Bone marrow (tissue), 2 donors: ENCODE results near the gene EP300.

Experiments
- DNase-seq, 2 donors: peaks; one replicate each; lab custom pipeline; 2025; lab: John Stamatoyannopoulos, UW

The EP300 gene

DNA sequence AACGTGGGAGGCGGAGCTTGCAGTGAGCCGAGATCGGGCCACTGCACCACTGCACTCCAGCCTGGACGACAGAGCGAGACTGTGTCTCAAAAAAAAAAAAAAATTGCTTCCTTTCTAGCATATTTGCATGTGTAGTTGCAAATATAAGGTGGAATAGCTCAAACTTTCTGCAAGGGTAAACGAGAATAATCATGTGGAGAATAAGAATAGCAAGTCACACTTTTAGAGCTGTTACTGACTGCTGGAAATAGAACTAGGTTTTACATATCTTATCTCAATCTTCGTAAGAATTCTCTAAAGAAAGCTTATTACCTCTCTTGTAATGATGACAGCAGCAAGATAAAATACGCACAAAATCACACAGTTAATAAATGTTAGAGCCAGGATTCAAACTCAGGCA, 114.3 kb downstream of the EP300 start:
- DNase-seq = no peak

DNA sequence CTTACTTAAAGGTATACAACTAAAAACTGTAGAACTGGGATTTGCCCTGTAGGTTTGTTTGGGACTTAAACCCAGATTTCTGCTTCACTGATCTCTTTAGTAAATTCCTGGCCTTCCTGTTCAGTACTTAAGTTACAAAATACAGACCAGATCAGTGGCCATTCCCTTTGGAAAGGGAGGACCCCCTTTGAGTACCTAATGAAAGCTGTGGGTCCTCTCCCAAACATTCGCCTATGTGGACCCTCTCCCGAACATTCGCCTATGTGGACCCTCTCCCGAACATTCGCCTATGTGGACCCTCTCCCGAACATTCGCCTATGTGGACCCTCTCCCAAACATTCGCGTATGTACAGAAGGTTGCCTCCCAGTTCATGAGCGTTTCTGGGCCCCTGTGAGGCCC, 123.0 kb downstream of the EP300 start:
- DNase-seq = no peak

DNA sequence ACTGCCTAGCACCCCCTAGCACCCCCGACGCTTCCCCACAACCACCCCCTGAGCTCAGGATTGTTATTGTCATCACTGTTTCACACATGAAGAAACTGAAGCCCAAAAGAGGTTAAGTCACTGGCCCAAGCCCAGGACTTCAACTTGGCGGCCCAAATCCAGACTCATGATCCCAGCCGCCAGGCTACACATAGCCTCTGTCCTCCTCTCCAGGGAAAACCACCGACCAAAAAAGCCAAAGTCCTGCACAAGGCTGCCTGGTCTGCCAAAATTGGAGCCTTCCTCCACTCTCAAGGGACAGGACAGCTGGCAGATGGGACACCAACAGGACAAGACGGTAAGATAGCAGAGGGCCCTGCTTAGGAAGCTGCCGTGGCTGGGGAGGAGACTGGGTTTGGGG, 123.5 kb downstream of the EP300 start:
- no peak for DNase-seq

DNA sequence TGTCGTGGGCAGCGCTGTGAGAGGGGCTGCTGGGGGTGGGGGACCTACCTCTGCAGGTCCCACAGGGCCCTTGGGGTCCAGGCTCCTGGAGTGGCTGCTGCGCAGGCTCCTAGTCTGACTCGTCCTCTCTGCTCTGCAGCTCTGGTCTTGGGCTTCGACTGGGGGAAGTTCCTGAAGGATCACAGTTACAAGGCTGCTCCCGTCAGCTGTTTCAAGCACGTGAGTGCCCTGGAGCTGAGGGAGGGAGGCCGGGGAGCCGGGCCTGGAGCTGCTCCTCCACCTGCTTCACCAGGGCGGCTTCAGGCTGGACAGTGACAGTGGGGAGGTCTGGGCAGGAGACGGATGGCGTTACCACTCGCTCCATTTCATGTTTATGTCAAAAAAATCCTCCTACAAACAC, 124.6 kb downstream of the EP300 start:
- DNase-seq = no peak

DNA sequence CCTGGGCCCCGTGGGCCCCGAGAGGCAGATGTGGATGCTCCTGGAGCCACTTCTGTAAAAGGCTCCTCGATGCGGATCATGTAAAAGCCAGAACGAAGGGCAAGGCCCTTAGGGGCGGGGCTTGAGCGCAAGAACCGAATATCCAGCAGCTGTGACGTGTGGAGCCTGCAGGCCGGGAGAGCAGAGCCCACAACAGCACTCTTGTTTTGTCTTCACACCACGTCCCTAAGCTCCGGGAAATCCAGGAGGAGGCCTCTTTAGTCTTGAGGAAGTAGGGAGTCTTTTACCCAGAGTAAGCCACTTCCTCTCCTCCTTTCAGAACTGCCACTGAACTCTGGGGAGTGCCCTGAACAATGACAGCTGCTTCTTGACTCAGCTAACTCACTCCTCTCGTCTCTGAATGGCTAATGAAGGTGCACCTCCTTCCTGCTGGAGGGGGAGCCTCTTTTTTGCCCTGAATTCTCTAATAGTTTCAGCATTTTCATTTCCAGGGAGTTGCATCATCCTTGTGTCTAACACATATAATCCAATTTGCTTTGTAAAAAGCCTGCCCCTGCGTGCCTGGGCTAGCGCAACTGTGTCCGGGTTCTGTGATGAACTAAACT, 125.3 kb downstream of the EP300 start:
- DNase-seq = peak; percentile 34 to 95

DNA sequence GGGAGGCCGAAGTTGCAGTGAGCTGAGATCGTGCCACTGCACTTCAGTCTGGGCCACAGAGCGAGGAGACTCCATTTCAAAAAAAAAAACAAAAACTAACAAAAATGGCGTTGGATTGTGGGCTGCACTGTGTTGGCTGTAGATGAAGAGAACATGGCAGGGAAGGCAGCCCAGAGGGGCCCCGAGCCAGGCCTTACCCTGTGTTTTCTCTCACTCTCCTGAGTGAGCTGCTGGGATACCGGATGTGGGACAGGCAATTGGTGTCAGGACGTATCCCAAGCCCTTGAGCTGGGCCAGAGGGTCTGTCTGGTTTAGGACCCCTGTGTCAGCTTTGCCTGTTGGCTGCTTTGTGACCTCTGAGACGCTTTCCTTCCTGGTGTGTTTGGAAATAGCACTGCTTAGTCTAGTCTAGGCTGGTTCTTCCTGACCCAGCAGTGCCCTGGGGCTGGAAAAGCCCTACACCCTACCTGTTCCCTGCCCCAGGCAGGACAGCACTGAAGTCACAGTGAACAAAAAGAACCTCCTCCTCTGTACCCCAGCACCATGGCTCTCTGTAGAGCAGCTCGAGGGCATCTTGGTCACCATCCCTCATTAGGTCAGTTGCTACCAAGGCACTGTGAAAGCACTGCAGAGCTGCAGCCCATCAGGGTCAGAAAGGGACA, 130.6 kb downstream of the EP300 start:
- DNase-seq = no peak

DNA sequence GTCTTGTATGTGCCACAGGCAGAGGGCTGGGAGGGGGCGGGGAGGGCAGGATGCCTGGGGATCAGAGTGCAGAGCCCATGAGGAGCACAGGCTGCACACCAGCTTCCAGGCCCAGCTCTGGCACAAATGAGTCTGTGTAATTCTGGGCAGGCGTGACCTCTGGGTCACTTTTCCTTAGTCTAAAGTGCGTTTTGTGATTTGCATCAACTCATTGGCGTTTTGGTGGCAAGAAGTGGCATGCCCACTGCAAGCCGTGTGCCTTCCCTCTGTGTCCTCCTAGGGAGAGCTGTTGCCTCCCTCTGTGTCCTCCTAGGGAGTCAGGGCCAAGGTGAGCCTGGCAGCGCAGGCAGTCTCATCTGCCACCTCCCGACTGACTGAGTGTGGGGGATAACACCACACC, 131.1 kb downstream of the EP300 start:
- no peak for DNase-seq

DNA sequence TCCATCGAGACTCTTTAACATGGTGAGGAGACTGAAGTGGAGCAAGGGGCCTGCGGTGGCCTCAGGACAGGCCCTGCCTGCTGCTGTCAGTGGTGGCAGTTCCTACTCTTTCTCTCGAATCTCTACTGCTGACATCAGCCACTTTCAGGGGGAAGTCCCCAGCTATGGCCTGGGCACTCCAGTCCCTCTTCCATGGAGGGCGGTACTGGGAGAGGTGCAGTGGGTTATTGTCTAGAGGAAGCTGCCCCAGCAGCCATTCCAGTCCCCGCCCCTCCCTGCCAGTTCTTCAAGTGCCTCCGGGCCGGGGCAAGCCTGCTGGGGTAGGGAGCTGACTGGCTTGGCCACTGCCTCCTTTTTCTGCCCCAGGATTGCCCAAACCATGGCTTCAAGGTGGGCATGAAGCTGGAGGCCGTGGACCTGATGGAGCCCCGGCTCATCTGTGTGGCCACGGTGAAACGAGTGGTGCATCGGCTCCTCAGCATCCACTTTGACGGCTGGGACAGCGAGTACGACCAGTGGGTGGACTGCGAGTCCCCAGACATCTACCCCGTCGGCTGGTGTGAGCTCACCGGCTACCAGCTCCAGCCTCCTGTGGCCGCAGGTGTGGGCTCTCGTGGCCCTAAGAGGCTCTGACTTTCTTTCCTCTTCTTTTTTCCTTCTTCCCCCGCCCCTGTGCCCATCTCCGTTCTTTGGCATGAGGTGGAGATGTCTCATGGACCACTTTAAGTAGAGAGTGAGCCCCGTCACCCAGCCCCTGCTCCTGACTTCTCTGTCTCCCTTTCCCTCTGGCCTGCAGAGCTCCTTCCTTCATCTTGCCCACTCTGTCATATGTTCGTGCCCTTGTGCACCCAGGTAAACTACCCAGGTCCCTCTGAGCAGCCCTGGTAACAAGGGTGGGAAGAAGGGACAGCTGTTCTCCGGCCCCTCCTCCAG, 134.6 kb downstream of the EP300 start:
- DNase-seq = no peak

DNA sequence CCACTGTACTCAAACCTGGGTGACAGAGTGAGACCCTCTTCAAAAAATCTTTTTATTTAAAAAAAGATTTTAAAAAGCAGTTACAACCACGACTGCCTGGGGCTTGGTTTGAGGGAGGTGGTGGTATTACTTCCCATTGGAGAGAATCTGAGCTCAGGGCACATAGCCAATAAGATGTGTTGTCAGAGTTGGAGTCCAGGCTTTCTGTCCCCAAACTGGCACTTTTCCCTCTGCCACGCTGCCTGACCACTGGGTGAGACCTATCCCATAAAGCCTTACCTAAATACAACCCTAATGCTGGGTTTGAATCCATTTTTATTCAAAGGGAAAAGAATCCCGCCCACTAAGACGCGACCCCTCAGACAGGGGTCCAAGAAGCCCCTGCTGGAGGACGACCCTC, 136.8 kb downstream of the EP300 start:
- no peak for DNase-seq
